Stimulated activated CD8-positive, alpha-beta memory T cell treated with anti-CD3 and anti-CD28 coated beads, Interleukin-2, amount 100 ng/mL, for 1 hour (primary cell): ENCODE measurements around the gene DSN1.

Experiments
- DNase-seq, 2 donors: peaks; one replicate each; pipeline ENCODE4 v3.0.0-alpha.2; 2020; ENCODE audit warnings: low read depth in 2 of 2

The DSN1 gene

DNA sequence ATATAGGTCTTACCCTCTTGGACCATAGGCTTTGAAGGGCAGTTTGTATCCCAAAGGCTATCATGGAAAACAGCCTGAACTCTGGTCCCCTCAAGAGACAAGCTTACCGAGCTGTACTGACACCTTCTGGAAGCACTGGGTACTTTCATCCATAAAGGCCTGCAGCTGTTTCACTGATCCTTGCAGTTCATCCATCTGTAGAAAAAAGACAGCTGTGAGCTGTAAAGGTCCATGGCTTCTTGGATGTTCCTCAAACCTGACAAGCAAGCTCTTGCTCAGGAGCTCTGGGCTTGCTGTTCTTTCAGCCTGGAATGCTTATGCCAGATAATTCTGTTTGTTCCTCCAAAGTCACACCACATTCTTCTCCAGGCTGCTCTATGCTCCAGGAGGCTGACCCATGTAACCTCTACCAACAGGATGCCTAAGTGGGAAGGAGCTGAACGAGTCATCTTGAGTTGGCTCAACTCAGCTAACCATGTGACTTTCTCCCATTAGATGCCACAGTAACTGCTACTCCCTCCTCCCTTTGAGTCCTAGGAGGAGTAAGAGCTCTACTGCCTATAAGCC lies 18.8 kb downstream of the DSN1 start:
- no peak for DNase-seq

DNA sequence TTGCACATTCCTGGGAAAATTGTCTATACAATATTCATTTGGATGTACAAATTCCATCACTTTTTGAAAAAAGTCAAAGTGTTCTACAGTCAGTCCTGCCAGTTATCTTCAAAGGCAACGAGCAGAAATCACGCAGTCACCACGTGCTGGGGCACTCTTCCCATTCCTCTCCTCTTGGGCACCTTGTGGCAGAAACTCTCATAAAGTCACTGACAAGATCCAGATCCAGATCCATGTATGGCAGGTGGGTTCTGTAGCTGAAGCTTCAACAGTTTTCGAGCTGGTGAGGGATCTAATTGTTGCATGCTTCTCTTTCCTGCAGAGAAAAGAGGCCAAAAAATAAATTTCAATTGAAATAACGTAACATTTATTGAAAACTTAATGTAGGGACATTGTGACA lies 21.0 kb downstream of the DSN1 start:
- no peak for DNase-seq

DNA sequence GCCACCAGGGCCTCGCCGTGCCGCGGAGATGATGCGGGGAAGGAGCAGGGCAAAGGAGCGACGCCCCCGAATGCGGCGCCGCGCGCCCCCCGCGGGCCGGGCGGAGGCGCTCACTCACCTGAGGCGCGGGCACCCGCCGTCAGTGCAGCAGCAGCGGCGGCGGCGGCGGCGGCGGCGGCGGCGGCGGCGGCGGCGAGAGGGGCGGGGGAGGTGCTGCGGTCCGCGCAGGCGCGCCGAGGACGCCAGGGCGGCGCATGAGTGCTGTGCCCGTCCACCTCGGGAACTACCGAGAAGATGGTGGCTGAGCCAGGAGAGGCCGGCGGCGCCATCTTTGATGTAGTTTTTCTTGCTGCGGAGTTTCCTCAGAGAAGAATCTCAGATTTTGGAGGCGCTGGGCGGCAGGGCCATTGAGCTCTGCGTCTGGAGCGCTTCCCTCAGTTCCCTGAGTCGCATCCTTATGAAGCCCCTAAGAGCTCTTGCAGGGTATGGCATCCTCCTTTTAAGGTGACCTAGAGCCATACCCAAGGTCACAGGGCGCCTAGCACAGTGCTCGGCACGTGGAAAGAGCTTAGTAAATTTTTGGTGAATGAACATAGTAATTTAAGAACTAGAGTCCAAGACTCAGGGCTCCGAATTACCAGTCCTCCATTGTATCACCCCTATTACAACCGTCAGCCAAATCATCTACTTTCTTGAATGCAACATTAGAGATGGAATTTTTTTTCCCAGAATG lies 27.5 kb downstream of the DSN1 start, which contains the start of gene NDRG3:
NDRG3 (minus strand) TSS at position 164 of the 733 bp plus-strand sequence. CDS start 24,355 bp downstream, outside the sequence.
- DNase-seq = peak; percentile 83 to 86

DNA sequence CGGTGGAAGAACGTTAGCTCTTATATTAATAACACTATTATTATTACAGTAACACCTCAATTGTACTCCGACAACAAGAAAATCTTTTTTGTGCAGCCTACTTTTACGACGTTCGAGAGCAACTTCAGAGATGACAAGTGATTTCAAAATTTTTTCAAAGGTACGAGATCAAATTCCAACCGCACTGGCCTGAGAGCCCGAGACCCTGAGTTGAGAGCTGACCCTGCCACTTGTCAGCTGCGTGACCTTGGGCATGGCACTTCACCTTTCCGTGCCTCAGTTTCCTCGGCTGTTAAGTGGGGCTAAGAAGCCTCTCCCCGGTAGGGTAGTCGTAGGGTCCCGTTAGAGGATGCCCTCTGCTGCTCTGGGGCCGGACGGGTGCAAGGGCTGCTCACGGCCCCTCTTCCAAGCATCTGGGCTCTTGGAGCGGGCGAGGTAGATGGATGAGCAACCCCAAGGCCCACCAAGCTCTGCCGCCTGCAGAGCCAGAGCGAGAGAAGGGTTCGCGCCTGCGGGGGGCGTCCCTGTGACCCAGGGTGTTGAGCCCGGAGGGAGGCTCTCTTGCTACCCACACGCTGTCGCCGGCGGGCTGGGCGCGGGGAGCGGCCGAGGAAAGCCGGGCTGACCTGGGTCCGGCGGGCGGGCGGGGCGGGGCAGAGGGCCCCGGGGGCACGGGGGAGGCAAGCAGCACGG lies 28.2 kb downstream of the DSN1 start:
- no peak for DNase-seq

DNA sequence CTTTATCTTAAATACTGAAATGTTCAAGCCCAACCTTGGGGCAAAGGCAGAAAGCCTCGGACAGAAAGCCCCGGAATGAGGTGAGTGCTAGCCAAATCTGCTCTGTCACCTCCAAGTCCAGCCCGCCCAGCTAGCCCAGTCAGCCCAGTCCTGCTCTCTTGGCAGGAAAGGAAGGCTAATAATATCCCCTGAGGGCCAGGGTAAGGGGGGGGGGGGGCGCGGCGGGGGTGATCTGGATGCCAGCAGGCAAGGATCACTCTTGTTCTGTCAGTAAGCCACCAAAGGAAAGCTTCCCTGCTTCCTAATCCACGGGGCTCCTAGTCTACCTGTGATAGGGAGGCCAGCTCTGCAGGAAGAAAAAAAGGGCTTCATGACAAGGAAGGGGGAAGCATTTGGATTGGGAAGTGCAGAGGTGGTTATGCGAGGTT lies 28.8 kb downstream of the DSN1 start:
- DNase-seq = no peak

DNA sequence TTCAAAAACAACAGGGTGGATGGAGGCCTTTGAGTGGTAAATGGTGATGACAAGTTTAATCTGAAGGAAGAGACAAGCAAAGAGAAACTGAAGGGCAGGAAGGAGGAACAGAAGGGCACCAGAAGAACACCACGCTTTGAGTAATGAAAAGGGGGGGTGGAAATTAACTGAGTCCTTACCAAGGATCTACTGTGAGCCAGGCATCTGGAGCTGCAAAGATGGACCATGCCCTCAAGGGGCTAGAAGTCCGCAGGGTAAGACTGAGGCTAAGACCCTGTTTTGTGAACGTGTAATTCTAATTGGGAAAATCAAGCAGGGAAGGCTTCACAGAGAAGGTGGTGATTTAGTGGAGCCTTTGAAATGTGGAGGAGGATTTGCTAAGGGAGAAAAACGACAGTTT lies 29.3 kb downstream of the DSN1 start:
- no peak for DNase-seq

DNA sequence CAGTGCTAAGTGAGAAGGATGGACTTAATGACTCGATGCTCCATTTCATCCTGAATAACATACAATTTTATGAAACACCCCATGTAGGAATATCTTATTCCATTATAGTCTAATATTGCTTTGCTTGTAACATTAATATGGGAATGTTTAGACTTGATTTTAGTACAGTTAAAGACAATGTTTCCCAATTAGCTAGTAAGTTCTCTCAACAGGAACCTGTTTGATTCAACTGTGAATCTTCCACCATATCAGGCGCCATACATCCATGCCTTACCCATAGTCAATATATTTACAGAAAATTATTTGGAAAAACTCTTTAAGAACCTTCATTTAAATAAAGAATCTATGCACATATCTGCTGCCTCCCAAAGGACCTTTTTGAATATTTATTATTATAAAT lies 31.0 kb downstream of the DSN1 start:
- DNase-seq = no peak

DNA sequence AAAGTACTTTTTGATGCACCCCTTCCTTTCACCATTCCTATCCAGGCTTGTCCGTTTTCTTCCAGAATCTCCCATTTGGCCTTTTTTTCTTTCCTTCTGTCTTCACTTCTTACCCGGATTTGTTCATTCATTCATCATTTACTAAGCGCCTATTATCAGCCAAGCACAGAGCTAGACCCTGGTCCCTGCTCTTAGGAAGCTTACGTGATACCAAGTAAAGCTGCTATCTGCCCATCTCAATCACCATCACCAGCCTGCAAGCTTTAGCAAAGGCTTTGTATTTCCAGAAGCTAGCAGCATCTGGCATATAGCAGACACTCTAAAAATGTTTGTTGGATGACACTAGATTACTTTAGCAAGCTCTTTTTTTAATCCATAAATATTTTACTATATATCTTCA lies 32.5 kb downstream of the DSN1 start:
- no peak for DNase-seq

DNA sequence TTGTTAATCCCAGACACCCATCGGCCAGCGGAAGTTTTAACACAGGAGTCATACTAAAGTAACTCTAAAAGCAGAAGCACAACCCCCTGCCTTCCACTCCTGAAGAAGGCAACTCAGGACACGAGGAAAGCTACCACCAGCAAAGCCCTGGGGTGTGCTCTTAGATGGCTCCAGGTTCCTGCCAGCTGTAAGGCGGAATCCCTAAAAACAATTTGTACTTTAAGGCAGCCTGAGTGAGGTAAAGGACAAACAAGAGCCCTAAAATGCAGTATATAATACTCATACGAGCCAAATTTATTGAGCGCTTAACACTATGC lies 36.4 kb downstream of the DSN1 start:
- DNase-seq = no peak

DNA sequence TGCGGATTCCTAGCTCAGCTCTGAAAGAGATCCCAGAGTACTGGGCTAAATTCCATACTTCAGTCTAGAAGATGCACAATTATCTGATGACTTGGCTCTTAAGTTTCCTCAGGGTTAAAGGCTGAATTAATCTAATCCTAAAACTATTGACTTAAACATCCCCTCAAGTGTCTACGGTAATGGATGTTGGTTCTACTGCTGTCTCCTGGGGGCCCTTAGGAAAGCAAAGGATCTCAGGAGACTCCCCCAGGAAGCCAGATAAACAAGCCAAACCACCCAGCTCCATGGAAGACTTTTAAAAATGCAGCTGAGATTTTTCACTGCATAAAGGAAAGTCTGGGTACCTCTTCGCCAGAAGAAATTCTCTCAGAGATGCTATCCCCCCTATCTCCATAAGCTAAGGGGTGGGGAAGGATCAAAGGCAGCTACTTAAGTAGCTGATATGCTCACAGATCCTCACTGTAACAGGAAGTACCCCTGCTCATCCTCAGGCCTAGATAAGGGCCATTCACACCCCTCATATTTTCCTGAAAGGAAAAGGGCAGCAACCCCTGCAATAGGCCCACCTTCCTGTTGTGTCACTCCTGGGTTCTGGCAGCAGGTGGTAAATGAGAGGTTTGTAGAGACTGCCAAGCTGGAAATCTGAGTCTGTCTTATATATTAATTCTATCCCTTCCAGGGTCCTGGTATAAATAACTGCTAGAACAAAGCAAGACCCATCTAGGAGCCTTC lies 36.9 kb downstream of the DSN1 start:
- no peak for DNase-seq

DNA sequence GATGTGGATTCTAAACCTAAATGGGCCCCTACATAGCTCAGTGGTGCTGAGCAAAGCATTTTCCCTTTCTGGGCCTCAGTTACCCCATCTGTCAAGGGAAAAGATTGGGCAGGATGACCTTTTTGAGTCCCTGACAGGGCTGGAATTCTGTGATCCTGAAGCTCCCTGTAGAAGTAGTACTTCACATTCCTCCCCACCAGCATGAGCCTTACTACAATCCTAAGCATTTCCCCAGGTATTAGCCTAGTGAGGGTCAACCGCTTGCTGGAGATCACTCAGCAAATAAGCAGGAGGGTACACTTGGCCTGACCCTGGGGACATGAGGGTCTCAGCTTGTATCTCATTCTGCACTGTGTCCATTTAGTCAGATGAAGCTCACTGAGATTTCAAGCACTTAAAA lies 41.1 kb downstream of the DSN1 start:
- DNase-seq = no peak

DNA sequence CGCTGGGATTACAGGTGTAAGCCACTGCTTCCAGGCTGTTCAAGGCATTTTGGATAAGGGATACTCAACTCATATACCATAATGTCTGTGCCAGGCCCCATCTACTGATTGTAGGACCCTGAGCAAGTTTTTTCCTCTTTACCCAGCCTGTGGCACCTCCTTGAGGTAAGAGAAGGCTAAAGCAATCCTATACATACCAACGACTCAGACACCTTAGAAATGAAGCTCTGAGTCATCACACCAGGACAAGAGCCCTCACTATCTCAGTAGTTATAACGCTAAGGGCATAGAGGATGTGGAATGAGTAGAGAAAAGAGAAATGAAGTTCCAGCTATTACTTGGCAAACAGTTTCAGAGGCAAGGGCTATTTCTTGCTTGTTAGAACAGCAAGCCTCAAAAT lies 44.6 kb downstream of the DSN1 start:
- no peak for DNase-seq

DNA sequence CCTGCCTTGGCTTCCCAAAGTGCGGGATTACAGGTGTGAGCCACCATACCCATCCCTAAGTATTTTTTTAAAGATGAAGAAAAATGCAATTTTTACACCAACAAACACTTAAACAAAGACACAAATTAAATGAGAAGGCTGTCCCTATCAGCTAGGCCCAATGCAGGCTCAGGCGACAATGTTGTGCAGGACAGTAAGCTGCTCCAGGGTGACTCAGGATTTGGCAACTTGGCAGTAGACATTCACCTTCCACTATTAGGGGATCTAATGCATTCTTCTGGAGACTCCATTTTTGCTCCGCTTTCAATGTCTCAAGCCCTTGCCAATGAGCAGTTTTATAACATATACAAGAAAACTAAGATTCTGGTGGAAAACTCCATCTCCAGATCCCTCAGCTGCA lies 47.4 kb downstream of the DSN1 start:
- no peak for DNase-seq

DNA sequence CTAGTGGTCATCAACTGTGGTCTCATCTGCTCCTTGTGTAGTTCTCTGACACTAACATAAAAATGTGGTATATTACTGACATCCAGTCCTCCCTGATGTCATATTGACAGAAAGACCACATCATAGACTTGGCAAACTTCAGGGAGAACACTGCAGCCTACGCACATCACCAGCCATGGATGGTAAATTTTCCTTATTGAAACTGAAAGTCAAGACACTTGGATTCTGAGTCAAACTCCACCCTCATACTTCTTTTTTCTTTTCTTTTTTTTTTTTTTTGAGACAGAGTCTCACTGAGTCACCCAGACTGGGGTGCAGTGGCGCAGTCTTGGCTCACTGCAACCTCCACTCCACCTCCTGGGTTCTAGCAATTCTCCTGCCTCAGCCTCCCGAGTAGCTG lies 53.1 kb downstream of the DSN1 start:
- no peak for DNase-seq

DNA sequence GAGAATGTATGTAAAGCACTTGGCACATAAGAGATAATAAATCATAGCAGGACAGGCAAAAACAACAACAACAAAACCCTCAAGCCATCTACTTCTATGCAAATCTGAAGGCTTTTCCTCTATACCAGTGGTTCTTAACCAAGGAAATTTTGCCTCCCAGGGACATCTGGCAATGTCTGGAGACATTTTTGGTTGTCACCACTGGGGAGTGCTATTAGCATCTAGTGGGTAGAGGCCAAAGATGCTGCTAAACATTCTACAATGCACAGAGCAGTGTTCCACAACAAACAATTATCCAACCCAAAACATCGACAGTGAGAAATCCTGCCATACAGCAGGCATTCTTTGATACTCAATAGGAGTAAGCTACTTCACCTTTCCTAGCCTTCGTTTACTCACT lies 55.9 kb downstream of the DSN1 start:
- no peak for DNase-seq

DNA sequence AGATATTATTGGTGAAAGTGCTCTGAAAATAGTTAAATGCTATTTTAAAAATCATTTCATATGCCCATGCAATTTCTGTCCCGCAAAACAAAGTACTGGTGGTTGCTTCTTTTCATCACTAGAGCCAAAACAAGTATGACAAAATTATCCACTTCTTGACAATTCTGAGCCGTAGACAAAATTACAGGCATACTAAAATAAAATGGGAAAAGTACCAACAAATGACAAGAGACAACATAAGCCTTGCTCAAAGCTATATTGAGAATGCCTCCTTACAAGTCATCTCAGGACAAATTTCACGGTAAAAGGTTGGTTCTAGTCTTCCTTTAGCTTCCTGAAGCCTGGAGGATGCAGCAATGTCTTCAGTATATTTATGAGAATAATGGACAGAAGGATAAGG lies 56.5 kb downstream of the DSN1 start:
- no peak for DNase-seq

DNA sequence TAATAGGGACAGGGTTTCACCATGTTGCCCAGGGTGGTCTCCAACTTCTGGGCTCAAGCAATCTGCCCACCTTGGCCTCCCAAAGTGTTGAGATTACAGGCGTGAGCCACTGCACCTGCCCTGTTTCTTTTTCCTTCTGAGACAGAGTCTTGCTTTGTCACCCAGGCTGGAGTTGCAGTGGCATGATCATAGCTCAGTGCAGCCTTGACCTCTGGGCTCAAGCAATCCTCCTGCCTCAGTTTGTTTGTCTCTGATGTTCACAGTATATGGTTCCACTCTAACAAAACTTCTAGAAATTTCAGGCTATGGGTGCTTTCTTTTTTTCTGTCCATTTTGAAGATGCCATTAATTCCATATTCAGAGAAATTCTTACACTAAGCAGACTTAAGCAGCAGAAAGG lies 60.8 kb downstream of the DSN1 start:
- no peak for DNase-seq

DNA sequence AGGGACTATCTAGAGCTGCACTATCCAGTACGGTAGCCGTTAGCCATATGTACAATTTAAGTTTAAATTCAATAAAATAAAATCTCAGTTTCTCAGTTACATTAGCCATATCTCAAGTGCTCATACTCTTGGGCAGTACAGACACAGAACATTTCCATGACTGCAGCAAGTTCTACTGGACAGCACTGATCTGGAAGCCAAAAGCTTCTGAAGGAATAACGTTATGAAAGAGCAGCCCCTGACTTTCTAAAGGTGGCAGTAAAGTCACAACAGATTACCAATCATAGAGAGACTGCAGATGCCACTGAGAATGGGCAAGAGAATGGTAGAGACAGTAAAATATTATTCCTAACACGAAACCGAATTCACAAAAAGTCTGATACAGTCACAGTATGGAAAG lies 64.4 kb downstream of the DSN1 start:
- DNase-seq = no peak

DNA sequence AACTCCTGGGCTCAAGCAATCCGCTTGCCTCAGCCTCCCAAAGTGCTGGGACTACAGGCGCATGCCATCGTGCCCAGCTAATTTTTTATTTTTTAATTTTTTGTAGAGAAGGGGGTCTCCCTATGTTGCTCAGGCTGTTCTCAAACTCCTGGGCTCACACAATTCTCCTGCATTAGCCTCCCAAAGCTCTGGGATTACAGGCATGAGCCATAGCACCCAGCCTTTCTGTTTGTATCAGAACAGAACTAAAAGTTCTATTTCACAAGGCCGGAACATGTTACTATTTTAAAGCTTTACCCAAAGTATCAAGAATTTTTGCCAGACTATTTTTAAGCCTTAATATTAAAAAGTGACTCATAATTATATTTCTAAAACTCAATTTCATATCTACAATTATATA lies 70.0 kb downstream of the DSN1 start:
- DNase-seq = no peak
